Measurements from ENCODE around the gene SDHD.

DNA sequence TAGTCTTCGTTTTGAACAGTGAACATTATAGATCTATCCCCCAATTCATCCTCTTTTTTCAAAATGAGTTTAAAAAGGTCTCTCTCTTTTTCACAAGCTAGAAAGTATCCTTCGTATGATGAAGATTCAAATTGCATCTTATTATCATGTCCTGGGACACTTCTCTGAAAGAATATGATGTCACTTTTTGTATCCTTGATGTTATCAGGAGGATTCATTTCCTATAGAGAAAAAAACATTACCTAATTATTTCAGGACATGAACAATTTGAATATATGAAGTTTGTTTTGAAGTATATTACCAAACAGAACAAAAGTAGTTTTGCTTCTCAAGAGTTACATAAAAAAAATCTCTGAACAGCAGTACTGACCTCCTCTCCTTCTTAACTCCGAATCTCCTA lies 56.9 kb downstream of the SDHD start:
- TF ChIP-seq POLR2A (IDR thresholded peaks at IDR 0.05), result no peak
- TF ChIP-seq, protein P1, sequence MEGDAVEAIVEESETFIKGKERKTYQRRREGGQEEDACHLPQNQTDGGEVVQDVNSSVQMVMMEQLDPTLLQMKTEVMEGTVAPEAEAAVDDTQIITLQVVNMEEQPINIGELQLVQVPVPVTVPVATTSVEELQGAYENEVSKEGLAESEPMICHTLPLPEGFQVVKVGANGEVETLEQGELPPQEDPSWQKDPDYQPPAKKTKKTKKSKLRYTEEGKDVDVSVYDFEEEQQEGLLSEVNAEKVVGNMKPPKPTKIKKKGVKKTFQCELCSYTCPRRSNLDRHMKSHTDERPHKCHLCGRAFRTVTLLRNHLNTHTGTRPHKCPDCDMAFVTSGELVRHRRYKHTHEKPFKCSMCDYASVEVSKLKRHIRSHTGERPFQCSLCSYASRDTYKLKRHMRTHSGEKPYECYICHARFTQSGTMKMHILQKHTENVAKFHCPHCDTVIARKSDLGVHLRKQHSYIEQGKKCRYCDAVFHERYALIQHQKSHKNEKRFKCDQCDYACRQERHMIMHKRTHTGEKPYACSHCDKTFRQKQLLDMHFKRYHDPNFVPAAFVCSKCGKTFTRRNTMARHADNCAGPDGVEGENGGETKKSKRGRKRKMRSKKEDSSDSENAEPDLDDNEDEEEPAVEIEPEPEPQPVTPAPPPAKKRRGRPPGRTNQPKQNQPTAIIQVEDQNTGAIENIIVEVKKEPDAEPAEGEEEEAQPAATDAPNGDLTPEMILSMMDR (IDR thresholded peaks at IDR 0.05), result no peak
- no peak for TF ChIP-seq POLR2AphosphoS5 (IDR thresholded peaks at IDR 0.05)
- TF ChIP-seq EP300 (IDR thresholded peaks at IDR 0.05), result no peak
